Stimulated activated naive CD8-positive, alpha-beta T cell treated with anti-CD3 and anti-CD28 coated beads, Interleukin-15, Interleukin-2, amounts not matched to agents 100 ng/mL and 50 ng/mL, for 24 hours (primary cell): ENCODE measurements around the gene TOM1L2.
"Not testable (repeated sequence)": the region's sequence is repeated elsewhere in the genome, so short reads cannot be mapped to it uniquely, and the experiment has no call there.

Experiments used
- H3K27ac Mint-ChIP-seq: one replicate; pipeline ENCODE4 v1.8.0; 2021; ENCODE audit warnings: mild to moderate bottlenecking, mixed read lengths
- H3K27me3 Mint-ChIP-seq: one replicate; pipeline ENCODE4 v1.8.0; 2021; ENCODE audit warnings: mixed read lengths
- H3K36me3 Mint-ChIP-seq: one replicate; pipeline ENCODE4 v1.8.0; 2021; ENCODE audit warnings: low read depth, mixed read lengths
- H3K4me1 Mint-ChIP-seq: one replicate; pipeline ENCODE4 v1.8.0; 2021; ENCODE audit warnings: low read depth, mixed read lengths
- H3K4me3 Mint-ChIP-seq: one replicate; pipeline ENCODE4 v1.8.0; 2021; ENCODE audit warnings: mild to moderate bottlenecking, mixed read lengths
- H3K9me3 Mint-ChIP-seq: one replicate; pipeline ENCODE4 v1.8.0; 2021; ENCODE audit warnings: mixed read lengths

TOM1L2 gene

GRCh38 chr17:17808706-17809432 lies 163.3 kb downstream of the TOM1L2 start:
- Mint-ChIP-seq H3K9me3 (no peaks in the 10 kb centered on the region), H3K36me3 (peaks cover 9% of the 10 kb centered on the region), H3K4me3 (no peak overlapping the region), H3K4me1 (peaks cover 13% of the 10 kb centered on the region), H3K27me3 (no peaks in the 10 kb centered on the region), H3K27ac (no peak overlapping the region)

- not testable (repeated sequence) for H3K27me3 Mint-ChIP-seq, H3K4me3 Mint-ChIP-seq, H3K27ac Mint-ChIP-seq, H3K9me3 Mint-ChIP-seq
- Mint-ChIP-seq H3K36me3 (peaks cover 12% of the 10 kb centered on the region), H3K4me1 (peaks cover 13% of the 10 kb centered on the region)
Observed at GRCh38 chr17:17808200-17808599, 164.0 kb downstream of the TOM1L2 start.

- Mint-ChIP-seq H3K4me3 (no peak overlapping the region), H3K27ac (no peak overlapping the region), H3K4me1 (peaks cover 13% of the 10 kb centered on the region), H3K27me3 (no peaks in the 10 kb centered on the region), H3K36me3 (peaks cover 12% of the 10 kb centered on the region), H3K9me3 (no peaks in the 10 kb centered on the region)
Observed at GRCh38 chr17:17807440-17807839, 164.8 kb downstream of the TOM1L2 start.

- Mint-ChIP-seq H3K36me3 (peaks cover 8% of the 10 kb centered on the region), H3K4me1 (peaks cover 8% of the 10 kb centered on the region), H3K4me3 (no peak overlapping the region), H3K9me3 (no peaks in the 10 kb centered on the region), H3K27ac (no peak overlapping the region), H3K27me3 (no peaks in the 10 kb centered on the region)
Observed at GRCh38 chr17:17806611-17807274, 165.5 kb downstream of the TOM1L2 start.

- H3K27ac Mint-ChIP-seq, result no peak overlapping the region
- no peak overlapping the region for H3K4me3 Mint-ChIP-seq
- peaks cover 8% of the 10 kb centered on the region for H3K36me3 Mint-ChIP-seq
- H3K9me3 Mint-ChIP-seq, result no peaks in the 10 kb centered on the region
- H3K27me3 Mint-ChIP-seq, result no peaks in the 10 kb centered on the region
- peaks cover 8% of the 10 kb centered on the region for H3K4me1 Mint-ChIP-seq
Observed at GRCh38 chr17:17806035-17806434, 166.2 kb downstream of the TOM1L2 start.

GRCh38 chr17:17805575-17805974 lies 166.6 kb downstream of the TOM1L2 start:
- Mint-ChIP-seq H3K27ac (no peak overlapping the region), H3K9me3 (no peaks in the 10 kb centered on the region), H3K4me1 (peaks cover 8% of the 10 kb centered on the region)

GRCh38 chr17:17804007-17804406 lies 168.2 kb downstream of the TOM1L2 start:
- no peak overlapping the region for H3K4me3 Mint-ChIP-seq
- peaks cover 8% of the 10 kb centered on the region for H3K36me3 Mint-ChIP-seq
- H3K4me1 Mint-ChIP-seq, result peaks cover 6% of the 10 kb centered on the region
- no peak overlapping the region for H3K27ac Mint-ChIP-seq
- H3K9me3 Mint-ChIP-seq, result no peaks in the 10 kb centered on the region
- no peaks in the 10 kb centered on the region for H3K27me3 Mint-ChIP-seq

More at GRCh38 chr17:17805575-17805974, 166.6 kb downstream of the TOM1L2 start:
- Mint-ChIP-seq H3K36me3 (peaks cover 8% of the 10 kb centered on the region), H3K4me3 (no peak overlapping the region), H3K27me3 (no peaks in the 10 kb centered on the region)

GRCh38 chr17:17801800-17802481 lies 170.3 kb downstream of the TOM1L2 start:
- Mint-ChIP-seq H3K27me3 (no peaks in the 10 kb centered on the region), H3K27ac (no peak overlapping the region), H3K36me3 (peaks cover 4% of the 10 kb centered on the region), H3K4me1 (no peaks in the 10 kb centered on the region), H3K9me3 (no peaks in the 10 kb centered on the region), H3K4me3 (no peak overlapping the region)

- Mint-ChIP-seq H3K9me3 (no peaks in the 10 kb centered on the region), H3K27ac (no peak overlapping the region), H3K4me3 (no peak overlapping the region)
Observed at GRCh38 chr17:17800504-17801021, 171.6 kb downstream of the TOM1L2 start.

GRCh38 chr17:17798573-17799255 lies 173.5 kb downstream of the TOM1L2 start:
- peaks cover 4% of the 10 kb centered on the region for H3K4me1 Mint-ChIP-seq
- no peak overlapping the region for H3K4me3 Mint-ChIP-seq
- no peaks in the 10 kb centered on the region for H3K9me3 Mint-ChIP-seq
- H3K27ac Mint-ChIP-seq, result no peak overlapping the region
- peaks cover 4% of the 10 kb centered on the region for H3K36me3 Mint-ChIP-seq
- H3K27me3 Mint-ChIP-seq, result no peaks in the 10 kb centered on the region

More at GRCh38 chr17:17800504-17801021, 171.6 kb downstream of the TOM1L2 start:
- H3K36me3 Mint-ChIP-seq, result peaks cover 4% of the 10 kb centered on the region
- H3K27me3 Mint-ChIP-seq, result no peaks in the 10 kb centered on the region
- H3K4me1 Mint-ChIP-seq, result no peaks in the 10 kb centered on the region

- H3K36me3 Mint-ChIP-seq, result peaks cover 7% of the 10 kb centered on the region
Observed at GRCh38 chr17:17798010-17798556, 174.1 kb downstream of the TOM1L2 start.

GRCh38 chr17:17797119-17797809 lies 174.9 kb downstream of the TOM1L2 start:
- Mint-ChIP-seq H3K4me3 (no peak overlapping the region), H3K27ac (no peak overlapping the region), H3K36me3 (peaks cover 7% of the 10 kb centered on the region), H3K27me3 (no peaks in the 10 kb centered on the region), H3K9me3 (no peaks in the 10 kb centered on the region), H3K4me1 (peaks cover 17% of the 10 kb centered on the region)

More at GRCh38 chr17:17798010-17798556, 174.1 kb downstream of the TOM1L2 start:
- no peaks in the 10 kb centered on the region for H3K27me3 Mint-ChIP-seq
- H3K4me3 Mint-ChIP-seq, result no peak overlapping the region
- H3K9me3 Mint-ChIP-seq, result no peaks in the 10 kb centered on the region
- H3K4me1 Mint-ChIP-seq, result peaks cover 9% of the 10 kb centered on the region
- no peak overlapping the region for H3K27ac Mint-ChIP-seq

GRCh38 chr17:17796787-17797061 lies 175.5 kb downstream of the TOM1L2 start:
- Mint-ChIP-seq H3K36me3 (peaks cover 7% of the 10 kb centered on the region), H3K9me3 (no peaks in the 10 kb centered on the region), H3K27me3 (no peaks in the 10 kb centered on the region), H3K4me3 (no peak overlapping the region), H3K4me1 (peaks cover 23% of the 10 kb centered on the region), H3K27ac (no peak overlapping the region)
